Prostate gland (tissue), 2 donors: ENCODE measurements around the gene ZNF512B.

Source experiments
- CTCF ChIP-seq, 4 experiments: fragments of 200-600 bp in 2 of 4; fragments of 450-650 bp in 2 of 4; sonication (generic) in 2 of 4; IDR thresholded peaks; 1 replicate in 3 of 4; 2 replicates in 1 of 4; pipeline ENCODE4 v1.5.1; 2016 to 2019; ENCODE audit warnings: antibody characterized with exemption in 4 of 4, mild to moderate bottlenecking in 2 of 4, moderate library complexity in 2 of 4
- POLR2A ChIP-seq: fragments of 450-650 bp; IDR thresholded peaks from one replicate; pipeline ENCODE4 v1.6.1; 2016; ENCODE audit warnings: antibody characterized with exemption, mild to moderate bottlenecking
- POLR2AphosphoS5 ChIP-seq: sonication (generic); formaldehyde crosslinking; IDR thresholded peaks from one replicate; pipeline ENCODE4 v1.6.1; 2017; ENCODE audit warnings: antibody characterized with exemption

GRCh38 chr20:63963348-63963741, 6.4 kb downstream of the ZNF512B start:
- no peak for TF ChIP-seq POLR2A
- TF ChIP-seq CTCF (IDR thresholded peaks at IDR 0.05): no peak
- no peak for TF ChIP-seq POLR2AphosphoS5
